ENCODE data around the gene PRMT2.

Gene PRMT2

DNA sequence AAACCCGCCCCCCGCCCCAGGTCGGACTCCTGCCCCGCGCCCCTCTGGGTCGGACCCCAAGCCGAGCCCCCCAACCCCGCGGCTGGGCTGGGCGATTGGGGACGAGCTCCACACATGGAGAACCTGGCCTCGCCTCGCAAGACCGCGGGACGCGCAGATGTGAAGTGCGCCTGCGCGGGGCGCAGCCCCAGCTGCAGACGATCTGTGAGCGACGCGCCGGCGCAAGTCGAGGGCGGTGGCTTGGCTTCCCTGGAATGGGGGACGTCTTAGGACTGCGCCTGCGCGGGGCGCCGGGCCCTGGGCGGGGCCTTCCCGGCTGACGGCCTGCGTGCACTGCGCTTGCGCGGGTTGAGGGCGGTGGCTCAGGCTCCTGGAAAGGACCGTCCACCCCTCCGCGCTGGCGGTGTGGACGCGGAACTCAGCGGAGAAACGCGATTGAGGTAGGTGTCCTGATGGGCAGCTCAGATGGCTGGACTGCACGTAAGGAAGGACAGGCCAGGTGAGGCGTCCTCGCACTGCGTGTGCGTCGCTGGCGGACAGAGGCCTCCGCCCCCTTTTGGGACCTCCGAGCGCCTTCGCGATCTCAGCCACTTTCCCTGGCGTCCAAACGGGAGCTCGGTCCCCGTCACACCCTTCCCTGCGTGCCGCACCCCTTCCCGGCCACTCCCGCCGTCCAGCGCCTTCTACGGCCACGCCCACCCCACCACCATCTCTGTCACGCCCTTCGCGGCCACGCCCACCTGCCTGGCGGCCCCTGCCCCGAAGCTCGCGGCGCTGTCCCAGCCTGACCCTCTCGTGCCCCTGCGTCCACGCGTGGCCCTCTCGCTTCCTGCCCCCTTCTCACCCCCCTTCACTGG, at the start of gene PRMT2:
Gene PRMT2, plus strand, starts transcription at position 351 of the 857 bp plus-strand sequence. CDS start 1,278 bp downstream, outside the sequence.
- peak; percentile 94 for DNase-seq (ENCODE audit: low read depth in 2 of 2)

GRCh38 chr21:46594276-46594675, 41.2 kb upstream of the PRMT2 start:
- no peak for DNase-seq (ENCODE audit: low read depth in 2 of 2)

- DNase-seq (ENCODE audit: low read depth in 2 of 2), result no peak
These were observed 39.3 kb upstream of the PRMT2 start for GRCh38 chr21:46596201-46596600.

GRCh38 chr21:46597031-46597430, 38.4 kb upstream of the PRMT2 start:
- DNase-seq (ENCODE audit: low read depth in 2 of 2), result no peak

DNA sequence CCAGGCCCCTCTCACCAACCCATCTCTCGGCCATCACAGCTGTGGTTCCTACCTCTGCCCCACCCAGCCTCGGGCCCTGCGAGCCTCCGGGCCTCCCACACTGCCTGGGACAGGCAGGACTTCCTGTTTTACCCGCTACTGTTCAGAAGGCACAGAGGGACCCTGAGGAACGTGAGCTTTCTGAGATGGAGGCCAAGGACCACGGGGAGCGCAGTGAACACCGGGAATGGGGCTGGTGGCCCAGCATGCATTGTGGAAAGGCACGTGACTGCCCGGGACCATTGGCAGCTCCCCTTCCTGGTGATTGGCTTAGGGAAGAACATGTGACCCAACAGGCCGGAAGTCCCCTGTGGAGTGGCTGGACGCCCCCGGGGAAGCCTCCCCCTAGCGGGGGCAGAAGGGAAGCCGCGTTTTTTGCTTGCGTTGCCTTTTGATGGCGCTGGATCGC, 37.6 kb upstream of the PRMT2 start:
- DNase-seq (ENCODE audit: low read depth in 2 of 2), result no peak

GRCh38 chr21:46598581-46599572, 36.6 kb upstream of the PRMT2 start:
- DNase-seq (ENCODE audit: low read depth in 2 of 2), result no peak

DNA sequence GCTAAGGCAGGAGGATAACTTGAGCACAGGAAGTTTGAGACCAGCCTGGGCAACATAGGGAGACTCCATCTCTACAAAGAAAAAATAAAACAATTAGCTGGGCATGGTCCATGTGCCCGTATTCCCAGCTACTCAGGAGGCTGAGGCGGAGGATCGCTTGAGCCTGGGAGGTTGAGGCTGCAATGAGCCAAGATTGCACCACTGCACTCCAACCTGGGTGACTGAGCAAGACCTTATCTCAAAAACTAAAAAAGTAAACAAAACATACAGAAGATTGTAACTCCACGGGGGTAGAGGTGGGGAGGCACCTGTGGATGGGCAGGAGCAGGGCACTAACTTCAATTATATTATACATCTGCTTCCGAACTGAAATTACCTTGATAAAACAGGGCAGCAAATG, 35.2 kb upstream of the PRMT2 start:
- DNase-seq (ENCODE audit: low read depth in 2 of 2), result no peak

GRCh38 chr21:46600978-46601377, 34.5 kb upstream of the PRMT2 start:
- DNase-seq (ENCODE audit: low read depth in 2 of 2), result no peak

GRCh38 chr21:46603228-46603627, 32.2 kb upstream of the PRMT2 start:
- DNase-seq (ENCODE audit: low read depth in 2 of 2), result no peak

- no peak for DNase-seq (ENCODE audit: low read depth in 2 of 2)
These were observed 31.0 kb upstream of the PRMT2 start for GRCh38 chr21:46604329-46604974.

- no peak for DNase-seq (ENCODE audit: low read depth in 2 of 2)
These were observed 30.3 kb upstream of the PRMT2 start, which contains the start of gene S100B for GRCh38 chr21:46604975-46605766. Gene S100B (minus strand): TSS chr21:46605082. CDS start chr21:46602415, 2,667 bp downstream.

DNA sequence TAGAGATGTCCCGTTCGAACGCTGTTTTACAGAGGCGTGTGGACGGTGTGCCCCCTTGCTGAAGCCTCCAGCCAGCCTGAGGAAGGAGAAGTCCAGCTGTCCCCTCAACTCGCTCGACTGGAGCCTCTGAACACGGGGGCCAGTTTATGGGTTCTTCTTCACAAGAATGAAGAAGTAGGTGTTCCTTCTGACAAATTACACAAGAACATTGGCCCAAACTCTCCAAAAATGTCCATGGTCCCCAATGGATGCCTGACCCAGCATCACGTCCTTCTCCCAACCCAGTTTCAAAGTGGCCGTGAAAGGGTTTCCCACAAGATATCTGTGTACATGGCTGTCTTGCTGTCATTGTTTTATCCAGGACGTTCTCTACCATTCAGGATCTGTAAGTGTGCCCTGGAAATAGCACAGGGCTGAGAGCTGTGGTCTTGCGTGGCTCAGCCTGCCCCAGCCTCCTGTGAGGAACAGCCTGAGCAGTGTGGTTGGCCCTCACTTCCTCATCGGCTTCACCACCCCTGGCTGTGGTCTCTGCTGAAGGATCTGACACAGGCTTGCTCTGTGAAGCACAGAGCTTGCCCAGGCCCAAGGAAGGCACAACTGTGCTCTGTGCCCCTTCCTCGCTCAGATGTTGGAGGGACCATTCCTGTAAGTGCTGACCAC, 29.6 kb upstream of the PRMT2 start:
- no peak for DNase-seq (ENCODE audit: low read depth in 2 of 2)

- no peak for DNase-seq (ENCODE audit: low read depth in 2 of 2)
These were observed 29.1 kb upstream of the PRMT2 start for GRCh38 chr21:46606427-46606813.

DNA sequence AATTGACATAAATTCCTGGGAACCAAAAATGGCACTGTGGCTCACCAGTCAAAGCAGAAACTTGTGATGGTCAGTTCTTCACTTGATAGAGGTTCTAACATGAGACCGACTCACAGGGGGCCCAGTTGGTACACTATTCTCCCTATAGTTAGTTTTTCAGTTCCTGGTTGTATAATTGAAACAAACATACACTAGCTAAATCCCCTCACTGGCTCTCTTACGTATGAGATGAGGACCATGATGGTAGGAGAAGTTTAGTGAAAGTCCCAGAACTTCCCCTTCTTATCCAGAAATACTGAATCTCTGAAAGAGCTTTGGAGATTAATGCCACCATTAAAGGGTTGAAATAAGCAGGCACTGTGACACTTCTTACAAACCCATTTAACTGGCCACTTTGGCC, 27.8 kb upstream of the PRMT2 start:
- DNase-seq (ENCODE audit: low read depth in 2 of 2), result no peak

DNA sequence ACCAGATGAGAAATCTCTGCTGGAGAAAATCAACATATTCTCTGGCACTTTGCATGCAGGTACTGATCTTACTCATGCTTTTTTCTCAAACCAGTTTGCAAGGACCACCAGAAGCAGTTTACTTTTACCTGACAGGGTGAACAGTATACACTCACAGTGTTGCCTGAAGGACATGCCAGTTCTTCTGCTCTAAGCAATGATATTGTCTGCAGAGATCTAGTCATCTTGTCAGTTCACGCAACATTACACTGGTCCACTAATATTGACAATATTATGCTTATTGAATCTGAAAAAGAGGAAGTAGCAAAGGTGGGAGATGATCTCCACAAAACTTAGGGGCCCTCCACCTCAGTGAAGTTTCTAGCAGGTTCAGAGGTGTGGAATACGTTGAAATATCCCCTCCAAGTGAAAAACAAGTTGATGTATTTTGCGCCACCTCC, 26.8 kb upstream of the PRMT2 start:
- DNase-seq (ENCODE audit: low read depth in 2 of 2), result no peak

- DNase-seq (ENCODE audit: low read depth in 2 of 2), result no peak
These were observed 25.3 kb upstream of the PRMT2 start for GRCh38 chr21:46610018-46610701.

- DNase-seq (ENCODE audit: low read depth in 2 of 2), result no peak
These were observed 22.1 kb upstream of the PRMT2 start for GRCh38 chr21:46613391-46613790.

- DNase-seq (ENCODE audit: low read depth in 2 of 2), result no peak
These were observed 19.4 kb upstream of the PRMT2 start for GRCh38 chr21:46616050-46616449.

GRCh38 chr21:46616656-46617055, 18.8 kb upstream of the PRMT2 start:
- no peak for DNase-seq (ENCODE audit: low read depth in 2 of 2)
